ENCODE measurements around the gene RASD1.

RASD1 gene

DNA sequence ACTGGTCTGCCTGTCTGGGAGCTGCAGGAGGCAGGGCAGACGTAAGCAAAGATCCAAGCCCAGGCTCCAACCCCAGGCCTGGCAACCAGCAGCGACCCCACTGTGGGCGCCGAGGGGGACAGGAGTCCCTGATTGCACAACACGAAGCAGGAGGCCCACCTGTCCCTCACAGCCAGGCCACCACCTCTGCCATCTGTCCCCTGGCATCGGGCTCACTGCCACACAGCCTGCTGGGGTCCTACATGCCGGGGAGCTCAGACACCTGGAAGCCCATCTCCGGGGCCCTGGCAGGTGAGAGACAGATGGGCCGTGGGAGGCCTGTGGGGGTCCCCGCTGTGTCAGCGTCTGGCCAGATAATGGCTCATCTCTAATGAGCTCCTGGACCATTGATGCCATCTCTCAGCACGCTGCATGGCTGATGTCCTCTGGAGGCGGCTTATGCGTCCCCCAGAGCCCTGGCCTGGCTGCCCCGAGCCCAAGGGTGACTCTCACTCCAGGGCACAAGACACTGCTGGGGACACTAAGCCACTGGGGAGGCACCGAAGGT lies 11.3 kb upstream of the RASD1 start:
- Histone ChIP-seq H3K9ac (ENCODE audit: low read length) (no peak overlapping the region), H3K4me1 (ENCODE audit: insufficient read depth, low read length) (no peaks in the 10 kb centered on the region), H3K4me3 (ENCODE audit: low read depth in 1 of 2, low read length in 2 of 2) (no peak overlapping the region)

GRCh38 chr17:17506893-17507464 lies 10.8 kb upstream of the RASD1 start:
- H3K27me3 ChIP-seq (ENCODE audit: control insufficient read depth in 1 of 2, insufficient read depth in 2 of 2, low read length in 2 of 2) = no peaks in the 10 kb centered on the region
- no peaks in the 10 kb centered on the region for H3K36me3 ChIP-seq (ENCODE audit: insufficient read depth, low read length)
- H3K9me3 ChIP-seq (ENCODE audit: low read length) = no peaks in the 10 kb centered on the region
- H3K27ac ChIP-seq (ENCODE audit: low read depth, low read length) = no peak overlapping the region
- no peaks in the 10 kb centered on the region for H3K4me1 ChIP-seq (ENCODE audit: insufficient read depth, low read length)
- H3K9ac ChIP-seq (ENCODE audit: low read length) = no peak overlapping the region
- no peak overlapping the region for H3K4me3 ChIP-seq (ENCODE audit: low read depth in 1 of 2, low read length in 2 of 2)

More for the DNA sequence above, 11.3 kb upstream of the RASD1 start:
- Histone ChIP-seq H3K27me3 (ENCODE audit: control insufficient read depth in 1 of 2, insufficient read depth in 2 of 2, low read length in 2 of 2) (no peaks in the 10 kb centered on the region), H3K9me3 (ENCODE audit: low read length) (no peaks in the 10 kb centered on the region), H3K27ac (ENCODE audit: low read depth, low read length) (no peak overlapping the region), H3K36me3 (ENCODE audit: insufficient read depth, low read length) (no peaks in the 10 kb centered on the region)

DNA sequence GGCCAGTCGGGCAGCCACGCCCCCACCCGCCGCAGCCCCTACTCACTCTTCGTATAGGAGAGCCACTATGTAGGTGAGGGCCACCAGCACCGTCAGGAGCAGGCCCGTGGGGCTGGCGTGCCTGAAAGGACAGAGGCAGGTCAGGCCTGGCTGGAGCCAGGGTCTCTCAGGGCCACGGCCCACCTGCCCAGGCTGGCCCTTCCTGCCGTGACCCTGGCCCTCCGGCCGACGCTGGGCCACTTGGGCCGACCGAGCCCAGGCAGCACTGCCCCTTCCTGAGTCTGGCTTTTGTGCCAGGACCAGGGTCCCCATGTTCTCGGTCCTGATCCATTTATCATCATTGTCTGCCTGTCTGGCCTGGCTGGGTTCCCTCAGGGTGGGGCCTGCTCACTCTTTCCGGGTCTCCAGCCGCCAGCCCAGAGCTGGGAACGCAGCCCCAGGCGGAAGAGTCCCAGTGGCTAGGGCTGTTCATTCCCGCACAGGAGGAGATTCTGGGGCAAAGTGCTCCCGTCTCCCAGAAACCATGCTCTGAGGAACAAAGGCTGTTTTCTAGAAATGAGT lies 10.1 kb upstream of the RASD1 start:
- H3K36me3 ChIP-seq (ENCODE audit: insufficient read depth, low read length) = no peaks in the 10 kb centered on the region
- H3K27ac ChIP-seq (ENCODE audit: low read depth, low read length) = no peak overlapping the region
- H3K4me1 ChIP-seq (ENCODE audit: insufficient read depth, low read length) = no peaks in the 10 kb centered on the region
- no peaks in the 10 kb centered on the region for H3K27me3 ChIP-seq (ENCODE audit: control insufficient read depth in 1 of 2, insufficient read depth in 2 of 2, low read length in 2 of 2)
- no peaks in the 10 kb centered on the region for H3K9me3 ChIP-seq (ENCODE audit: low read length)
- H3K4me3 ChIP-seq (ENCODE audit: low read depth in 1 of 2, low read length in 2 of 2) = no peak overlapping the region
- H3K9ac ChIP-seq (ENCODE audit: low read length) = no peak overlapping the region

DNA sequence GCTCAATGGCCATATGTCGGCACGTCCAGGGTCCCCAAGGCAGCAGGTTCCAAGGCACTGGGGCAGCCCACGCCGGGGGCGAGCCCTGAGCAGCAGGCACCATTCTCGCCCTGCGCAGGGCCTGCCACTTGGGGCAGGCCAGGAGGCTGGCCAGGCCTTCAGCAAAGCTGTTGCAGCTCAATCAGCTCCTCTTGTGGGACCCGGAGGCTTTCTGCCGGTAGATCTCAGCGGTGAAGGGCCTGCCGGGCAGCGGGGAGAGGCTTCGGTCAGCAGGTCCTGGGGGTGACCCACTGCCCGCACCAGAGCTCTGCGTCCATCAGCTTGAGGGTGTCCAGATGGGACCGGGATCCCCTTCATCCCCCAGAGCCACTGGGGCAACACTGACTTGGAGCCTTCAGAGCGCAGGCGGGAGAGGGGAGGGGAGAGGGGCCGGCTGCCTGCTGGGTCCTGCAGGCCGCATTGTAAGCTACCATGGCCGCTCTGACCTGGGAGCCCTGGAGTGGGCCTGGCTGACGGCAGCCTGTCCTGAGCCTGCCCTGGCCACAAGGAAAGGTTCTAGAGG lies 9.5 kb upstream of the RASD1 start:
- H3K27ac ChIP-seq (ENCODE audit: low read depth, low read length) = no peak overlapping the region

GRCh38 chr17:17505151-17505550 lies 9.0 kb upstream of the RASD1 start:
- Histone ChIP-seq H3K36me3 (ENCODE audit: insufficient read depth, low read length) (no peaks in the 10 kb centered on the region), H3K27me3 (ENCODE audit: control insufficient read depth in 1 of 2, insufficient read depth in 2 of 2, low read length in 2 of 2) (no peaks in the 10 kb centered on the region), H3K9ac (ENCODE audit: low read length) (no peak overlapping the region), H3K4me1 (ENCODE audit: insufficient read depth, low read length) (no peaks in the 10 kb centered on the region), H3K27ac (ENCODE audit: low read depth, low read length) (no peak overlapping the region), H3K9me3 (ENCODE audit: low read length) (no peaks in the 10 kb centered on the region), H3K4me3 (ENCODE audit: low read depth in 1 of 2, low read length in 2 of 2) (no peak overlapping the region)

More for the DNA sequence above, 9.5 kb upstream of the RASD1 start:
- no peaks in the 10 kb centered on the region for H3K4me1 ChIP-seq (ENCODE audit: insufficient read depth, low read length)
- H3K9me3 ChIP-seq (ENCODE audit: low read length) = no peaks in the 10 kb centered on the region
- H3K36me3 ChIP-seq (ENCODE audit: insufficient read depth, low read length) = no peaks in the 10 kb centered on the region
- H3K27me3 ChIP-seq (ENCODE audit: control insufficient read depth in 1 of 2, insufficient read depth in 2 of 2, low read length in 2 of 2) = no peaks in the 10 kb centered on the region
- no peak overlapping the region for H3K9ac ChIP-seq (ENCODE audit: low read length)
- no peak overlapping the region for H3K4me3 ChIP-seq (ENCODE audit: low read depth in 1 of 2, low read length in 2 of 2)

DNA sequence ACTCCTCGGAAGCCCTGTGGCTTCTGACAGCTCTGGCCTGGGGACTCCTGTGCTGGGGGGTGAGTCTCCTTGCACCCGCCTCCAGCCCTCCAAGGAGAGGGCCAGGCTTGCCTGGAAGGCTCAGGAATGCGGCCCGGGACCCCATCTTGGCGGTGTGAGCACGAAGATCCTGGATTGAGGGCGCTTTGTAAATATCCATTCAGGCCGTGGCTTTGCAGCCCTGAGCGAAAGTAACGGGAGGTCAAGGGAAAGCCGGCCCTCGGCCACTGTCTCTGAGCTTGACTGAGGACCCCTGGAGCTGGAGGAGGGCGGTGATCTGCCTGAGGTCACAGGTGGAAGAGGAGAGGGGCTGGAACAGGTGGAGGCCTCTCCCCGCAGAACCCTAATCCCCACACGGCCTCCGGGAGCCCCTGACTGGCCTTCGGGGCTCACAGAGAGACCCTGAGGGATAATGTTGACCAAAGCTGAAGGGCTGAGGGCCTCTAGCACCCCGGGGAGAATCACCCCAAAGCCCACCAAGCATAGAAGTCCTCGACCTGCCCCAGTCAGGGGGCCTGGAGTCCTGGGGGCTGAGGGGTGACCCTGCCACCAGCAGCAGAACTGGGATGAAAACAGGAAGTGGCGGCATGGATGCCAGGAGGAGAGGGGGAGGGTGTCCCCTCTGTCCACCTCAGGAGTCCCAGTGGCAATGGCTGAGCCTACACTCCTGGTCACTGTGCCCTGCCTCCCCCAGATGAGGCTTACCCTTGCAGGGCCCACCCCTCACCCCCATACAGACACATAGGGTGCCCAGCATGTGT lies 8.3 kb upstream of the RASD1 start:
- no peaks in the 10 kb centered on the region for H3K27me3 ChIP-seq (ENCODE audit: control insufficient read depth in 1 of 2, insufficient read depth in 2 of 2, low read length in 2 of 2)
- H3K36me3 ChIP-seq (ENCODE audit: insufficient read depth, low read length) = no peaks in the 10 kb centered on the region
- H3K4me1 ChIP-seq (ENCODE audit: insufficient read depth, low read length) = no peaks in the 10 kb centered on the region
- H3K9ac ChIP-seq (ENCODE audit: low read length) = no peak overlapping the region
- H3K27ac ChIP-seq (ENCODE audit: low read depth, low read length) = no peak overlapping the region
- no peak overlapping the region for H3K4me3 ChIP-seq (ENCODE audit: low read depth in 1 of 2, low read length in 2 of 2)
- H3K9me3 ChIP-seq (ENCODE audit: low read length) = no peaks in the 10 kb centered on the region

DNA sequence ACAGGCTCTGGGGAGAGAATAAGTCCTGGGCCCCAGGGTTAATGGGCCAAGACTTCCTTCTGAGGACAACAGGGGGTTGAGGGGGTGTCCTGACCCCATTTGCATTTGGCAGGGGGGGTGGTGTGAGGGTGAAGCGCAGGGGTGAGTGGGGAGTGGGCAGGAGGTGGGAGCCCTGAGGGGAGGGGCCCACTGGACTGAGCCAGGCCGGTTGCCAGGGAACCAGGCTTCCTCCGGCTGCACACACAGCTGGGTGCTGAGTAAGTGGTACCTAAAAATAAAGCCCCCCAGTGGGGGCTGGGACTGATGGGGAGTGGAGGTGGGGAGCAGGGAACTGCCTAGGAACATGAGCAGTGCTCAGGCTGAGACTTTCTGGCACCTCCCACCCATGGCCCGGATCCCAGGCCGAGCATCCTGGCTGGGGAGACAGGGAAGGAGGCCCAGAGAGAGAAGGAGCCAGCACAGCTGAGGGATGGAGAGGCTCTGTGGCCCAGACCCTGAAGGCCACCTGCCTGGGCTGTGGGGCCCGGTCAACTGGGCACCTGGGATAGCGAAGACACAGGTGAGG lies 7.5 kb upstream of the RASD1 start:
- Histone ChIP-seq H3K27ac (ENCODE audit: low read depth, low read length) (no peak overlapping the region), H3K36me3 (ENCODE audit: insufficient read depth, low read length) (no peaks in the 10 kb centered on the region), H3K4me3 (ENCODE audit: low read depth in 1 of 2, low read length in 2 of 2) (no peak overlapping the region), H3K4me1 (ENCODE audit: insufficient read depth, low read length) (no peaks in the 10 kb centered on the region), H3K9me3 (ENCODE audit: low read length) (no peaks in the 10 kb centered on the region), H3K27me3 (ENCODE audit: control insufficient read depth in 1 of 2, insufficient read depth in 2 of 2, low read length in 2 of 2) (no peaks in the 10 kb centered on the region), H3K9ac (ENCODE audit: low read length) (no peak overlapping the region)

- Histone ChIP-seq H3K27me3 (ENCODE audit: control insufficient read depth in 1 of 2, insufficient read depth in 2 of 2, low read length in 2 of 2) (no peaks in the 10 kb centered on the region), H3K4me1 (ENCODE audit: insufficient read depth, low read length) (no peaks in the 10 kb centered on the region), H3K4me3 (ENCODE audit: low read depth in 1 of 2, low read length in 2 of 2) (no peak overlapping the region), H3K9me3 (ENCODE audit: low read length) (no peaks in the 10 kb centered on the region), H3K27ac (ENCODE audit: low read depth, low read length) (no peak overlapping the region), H3K36me3 (ENCODE audit: insufficient read depth, low read length) (no peaks in the 10 kb centered on the region), H3K9ac (ENCODE audit: low read length) (no peak overlapping the region)
Observed at GRCh38 chr17:17502741-17503565, 6.8 kb upstream of the RASD1 start.

DNA sequence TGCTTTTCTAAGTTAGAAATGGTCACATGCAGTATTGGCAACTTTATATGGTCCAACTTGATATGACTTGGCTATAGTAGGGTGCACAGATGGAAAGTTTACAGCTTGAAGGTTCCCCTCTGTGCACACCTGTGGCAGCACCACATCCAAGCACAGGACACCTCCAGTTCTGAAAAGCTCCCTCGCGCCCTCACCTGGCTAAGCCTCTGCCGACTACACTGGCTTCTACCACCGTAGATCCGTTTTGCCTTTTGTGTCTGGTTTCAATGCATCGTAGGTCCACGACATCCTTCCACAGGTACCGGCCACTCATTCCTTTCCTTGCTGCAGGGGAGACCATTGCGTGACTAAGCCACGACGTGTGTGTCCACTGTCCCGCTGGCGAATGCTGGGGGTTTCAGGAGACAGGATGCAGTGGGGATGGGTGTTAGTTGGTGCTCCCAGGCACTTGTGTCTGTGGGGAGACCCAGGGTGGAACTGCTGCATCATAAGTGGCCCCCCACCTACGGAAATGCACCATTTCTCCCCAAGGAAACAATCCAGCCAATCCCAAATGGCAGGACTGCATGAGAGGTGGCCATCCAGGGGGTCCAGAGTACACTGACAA lies 4.9 kb upstream of the RASD1 start:
- Histone ChIP-seq H3K9ac (ENCODE audit: low read length) (no peak overlapping the region), H3K9me3 (ENCODE audit: low read length) (no peaks in the 10 kb centered on the region), H3K36me3 (ENCODE audit: insufficient read depth, low read length) (no peaks in the 10 kb centered on the region), H3K27me3 (ENCODE audit: control insufficient read depth in 1 of 2, insufficient read depth in 2 of 2, low read length in 2 of 2) (peaks cover 0 to 5% of the 10 kb centered on the region in 2 donors), H3K4me3 (ENCODE audit: low read depth in 1 of 2, low read length in 2 of 2) (no peak overlapping the region), H3K27ac (ENCODE audit: low read depth, low read length) (no peak overlapping the region), H3K4me1 (ENCODE audit: insufficient read depth, low read length) (no peaks in the 10 kb centered on the region)

DNA sequence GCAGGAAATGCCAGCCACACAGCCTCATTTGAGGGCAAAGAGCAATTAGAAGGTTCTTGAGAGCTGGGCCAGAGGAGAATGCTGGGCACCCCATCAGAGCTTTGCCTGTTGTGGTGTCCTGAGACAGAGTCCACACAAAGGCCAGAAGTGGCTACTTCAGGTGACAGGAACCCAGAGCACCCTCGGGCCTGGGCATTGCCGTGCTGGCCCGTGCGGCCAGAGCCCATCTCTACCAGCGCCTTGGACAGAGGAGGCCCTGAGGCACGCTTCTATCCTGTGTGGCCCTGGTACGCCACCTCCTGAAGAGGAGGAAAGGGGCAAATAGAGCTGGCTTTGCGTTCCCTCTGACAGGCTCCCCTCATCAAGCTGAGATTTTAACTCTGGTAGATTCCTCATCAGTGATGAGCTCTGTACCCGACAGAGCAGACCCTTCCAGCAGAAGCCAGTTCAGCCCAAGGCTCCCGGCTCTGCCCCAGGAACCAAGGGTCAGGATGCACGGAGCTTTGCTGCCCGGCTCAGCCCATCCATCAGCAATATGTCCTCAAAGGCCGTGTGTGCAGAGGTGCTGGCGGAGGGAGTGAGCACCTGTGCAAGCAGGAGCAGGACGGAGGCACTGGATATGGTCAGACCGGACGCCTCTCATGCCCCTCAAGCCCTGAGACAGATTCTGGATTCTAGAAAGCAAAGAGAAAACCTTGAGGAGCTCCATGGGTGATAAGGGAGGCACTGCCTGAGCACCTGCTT lies 3.4 kb upstream of the RASD1 start:
- no peaks in the 10 kb centered on the region for H3K36me3 ChIP-seq (ENCODE audit: insufficient read depth, low read length)
- H3K9ac ChIP-seq (ENCODE audit: low read length) = no peak overlapping the region
- no peak overlapping the region for H3K4me3 ChIP-seq (ENCODE audit: low read depth in 1 of 2, low read length in 2 of 2)
- H3K27ac ChIP-seq (ENCODE audit: low read depth, low read length) = no peak overlapping the region
- peaks cover 6% of the 10 kb centered on the region for H3K4me1 ChIP-seq (ENCODE audit: insufficient read depth, low read length)
- no peaks in the 10 kb centered on the region for H3K9me3 ChIP-seq (ENCODE audit: low read length)
- peaks cover 0 to 10% of the 10 kb centered on the region in 2 donors for H3K27me3 ChIP-seq (ENCODE audit: control insufficient read depth in 1 of 2, insufficient read depth in 2 of 2, low read length in 2 of 2)

All from muscle layer of colon (tissue), 2 donors.